Activated naive CD8-positive, alpha-beta T cell treated with anti-CD3 and anti-CD28 coated beads for 36 hours (primary cell): ENCODE measurements around the gene SMOC1. TPM values are rescaled to one million over a fixed set of nuclear protein-coding genes. Genes with fewer than 3 reads are reported as not detected.

Source experiments
- DNase-seq: peaks from one replicate; pipeline ENCODE4 v3.0.0; 2021
- H3K27ac Mint-ChIP-seq: one replicate; pipeline ENCODE4 v1.8.0; 2022; ENCODE audit warnings: mild to moderate bottlenecking, moderate library complexity, mixed read lengths
- H3K27me3 Mint-ChIP-seq: one replicate; pipeline ENCODE4 v1.8.0; 2022; ENCODE audit warnings: mild to moderate bottlenecking, mixed read lengths
- H3K36me3 Mint-ChIP-seq: one replicate; pipeline ENCODE4 v1.8.0; 2021; ENCODE audit warnings: mild to moderate bottlenecking, mixed read lengths
- H3K4me1 Mint-ChIP-seq: one replicate; pipeline ENCODE4 v1.8.0; 2021; ENCODE audit warnings: mixed read lengths
- H3K4me3 Mint-ChIP-seq: one replicate; pipeline ENCODE4 v1.8.0; 2022; ENCODE audit warnings: mild to moderate bottlenecking, moderate library complexity, mixed read lengths
- H3K9me3 Mint-ChIP-seq: one replicate; pipeline ENCODE4 v1.8.0; 2022; ENCODE audit warnings: mixed read lengths
- total RNA-seq, 2 experiments: library from RNA; stranded (reverse); gene quantifications; one replicate each; pipeline ENCODE4 v1.2.3, GENCODE V29; 2021

The SMOC1 gene
- total RNA-seq, 2 experiments from 2014 or later = not detected

GRCh38 chr14:69957986-69958385, 78.8 kb downstream of the SMOC1 start:
- no peaks in the 10 kb centered on the region for H3K9me3 Mint-ChIP-seq
- no peak overlapping the region for H3K4me3 Mint-ChIP-seq
- H3K27ac Mint-ChIP-seq = no peak overlapping the region
- H3K36me3 Mint-ChIP-seq = no peaks in the 10 kb centered on the region
- H3K4me1 Mint-ChIP-seq = no peaks in the 10 kb centered on the region
- peaks cover 26% of the 10 kb centered on the region for H3K27me3 Mint-ChIP-seq
- DNase-seq = no peak

- Mint-ChIP-seq H3K36me3 (no peaks in the 10 kb centered on the region), H3K27ac (no peak overlapping the region), H3K27me3 (peaks cover 23% of the 10 kb centered on the region), H3K4me1 (no peaks in the 10 kb centered on the region), H3K9me3 (no peaks in the 10 kb centered on the region), H3K4me3 (no peak overlapping the region)
- no peak for DNase-seq
Observed at GRCh38 chr14:69959136-69959535, 79.9 kb downstream of the SMOC1 start.

GRCh38 chr14:69960296-69960695, 81.1 kb downstream of the SMOC1 start:
- Mint-ChIP-seq H3K4me1 (no peaks in the 10 kb centered on the region), H3K9me3 (no peaks in the 10 kb centered on the region), H3K36me3 (no peaks in the 10 kb centered on the region), H3K4me3 (no peak overlapping the region), H3K27me3 (peaks cover 15% of the 10 kb centered on the region), H3K27ac (no peak overlapping the region)
- DNase-seq = no peak

GRCh38 chr14:69963966-69964365, 84.8 kb downstream of the SMOC1 start:
- H3K27me3 Mint-ChIP-seq = peaks cover 12% of the 10 kb centered on the region
- H3K36me3 Mint-ChIP-seq = no peaks in the 10 kb centered on the region
- no peak overlapping the region for H3K27ac Mint-ChIP-seq
- H3K4me3 Mint-ChIP-seq = no peak overlapping the region
- no peak for DNase-seq
- H3K9me3 Mint-ChIP-seq = no peaks in the 10 kb centered on the region
- H3K4me1 Mint-ChIP-seq = no peaks in the 10 kb centered on the region

GRCh38 chr14:69964841-69965240, 85.6 kb downstream of the SMOC1 start:
- H3K9me3 Mint-ChIP-seq = no peaks in the 10 kb centered on the region
- peaks cover 12% of the 10 kb centered on the region for H3K27me3 Mint-ChIP-seq
- no peaks in the 10 kb centered on the region for H3K36me3 Mint-ChIP-seq
- H3K4me3 Mint-ChIP-seq = no peak overlapping the region
- no peaks in the 10 kb centered on the region for H3K4me1 Mint-ChIP-seq
- no peak overlapping the region for H3K27ac Mint-ChIP-seq
- no peak for DNase-seq

- no peak for DNase-seq
- no peaks in the 10 kb centered on the region for H3K9me3 Mint-ChIP-seq
- no peak overlapping the region for H3K27ac Mint-ChIP-seq
- no peak overlapping the region for H3K4me3 Mint-ChIP-seq
- no peaks in the 10 kb centered on the region for H3K4me1 Mint-ChIP-seq
- H3K27me3 Mint-ChIP-seq = peaks cover 5% of the 10 kb centered on the region
- no peaks in the 10 kb centered on the region for H3K36me3 Mint-ChIP-seq
Observed at GRCh38 chr14:69968132-69968531, 88.9 kb downstream of the SMOC1 start.

- no peak overlapping the region for H3K27ac Mint-ChIP-seq
- DNase-seq = no peak
- no peaks in the 10 kb centered on the region for H3K4me1 Mint-ChIP-seq
- no peaks in the 10 kb centered on the region for H3K9me3 Mint-ChIP-seq
- H3K36me3 Mint-ChIP-seq = no peaks in the 10 kb centered on the region
- peaks cover 4% of the 10 kb centered on the region for H3K27me3 Mint-ChIP-seq
- no peak overlapping the region for H3K4me3 Mint-ChIP-seq
Observed at GRCh38 chr14:69968681-69969080, 89.5 kb downstream of the SMOC1 start.

GRCh38 chr14:69972755-69973154, 93.5 kb downstream of the SMOC1 start:
- Mint-ChIP-seq H3K4me1 (no peaks in the 10 kb centered on the region), H3K9me3 (no peaks in the 10 kb centered on the region), H3K36me3 (no peaks in the 10 kb centered on the region), H3K27ac (no peak overlapping the region), H3K27me3 (peaks cover 3% of the 10 kb centered on the region), H3K4me3 (no peak overlapping the region)
- no peak for DNase-seq

- H3K27me3 Mint-ChIP-seq = peaks cover 3% of the 10 kb centered on the region
- H3K27ac Mint-ChIP-seq = no peak overlapping the region
- DNase-seq = no peak
- no peaks in the 10 kb centered on the region for H3K9me3 Mint-ChIP-seq
- H3K36me3 Mint-ChIP-seq = no peaks in the 10 kb centered on the region
- no peak overlapping the region for H3K4me3 Mint-ChIP-seq
- no peaks in the 10 kb centered on the region for H3K4me1 Mint-ChIP-seq
Observed at GRCh38 chr14:69973846-69974245, 94.6 kb downstream of the SMOC1 start.

GRCh38 chr14:69979882-69980281, 100.7 kb downstream of the SMOC1 start:
- Mint-ChIP-seq H3K4me1 (no peaks in the 10 kb centered on the region), H3K9me3 (no peaks in the 10 kb centered on the region), H3K36me3 (no peaks in the 10 kb centered on the region), H3K4me3 (no peak overlapping the region), H3K27me3 (peaks cover 12% of the 10 kb centered on the region), H3K27ac (no peak overlapping the region)
- DNase-seq = no peak

GRCh38 chr14:69980457-69981425, 101.5 kb downstream of the SMOC1 start:
- no peaks in the 10 kb centered on the region for H3K9me3 Mint-ChIP-seq
- no peaks in the 10 kb centered on the region for H3K36me3 Mint-ChIP-seq
- no peak for DNase-seq
- H3K27ac Mint-ChIP-seq = no peak overlapping the region
- no peaks in the 10 kb centered on the region for H3K4me1 Mint-ChIP-seq
- no peak overlapping the region for H3K4me3 Mint-ChIP-seq
- H3K27me3 Mint-ChIP-seq = peaks cover 12% of the 10 kb centered on the region

- Mint-ChIP-seq H3K36me3 (no peaks in the 10 kb centered on the region), H3K27ac (no peak overlapping the region), H3K9me3 (no peaks in the 10 kb centered on the region), H3K4me1 (no peaks in the 10 kb centered on the region), H3K27me3 (peaks cover 12% of the 10 kb centered on the region), H3K4me3 (no peak overlapping the region)
- DNase-seq = no peak
Observed at GRCh38 chr14:69982220-69982839, 103.1 kb downstream of the SMOC1 start.

- Mint-ChIP-seq H3K27me3 (peaks cover 12% of the 10 kb centered on the region), H3K9me3 (no peaks in the 10 kb centered on the region), H3K4me3 (no peak overlapping the region), H3K27ac (no peak overlapping the region), H3K4me1 (no peaks in the 10 kb centered on the region), H3K36me3 (no peaks in the 10 kb centered on the region)
- no peak for DNase-seq
Observed at GRCh38 chr14:69982886-69983285, 103.7 kb downstream of the SMOC1 start.

- no peak overlapping the region for H3K4me3 Mint-ChIP-seq
- DNase-seq = no peak
- peaks cover 12% of the 10 kb centered on the region for H3K27me3 Mint-ChIP-seq
- H3K36me3 Mint-ChIP-seq = no peaks in the 10 kb centered on the region
- no peaks in the 10 kb centered on the region for H3K9me3 Mint-ChIP-seq
- no peaks in the 10 kb centered on the region for H3K4me1 Mint-ChIP-seq
- H3K27ac Mint-ChIP-seq = no peak overlapping the region
Observed at GRCh38 chr14:69983317-69983716, 104.1 kb downstream of the SMOC1 start.

- no peak overlapping the region for H3K27ac Mint-ChIP-seq
- H3K4me3 Mint-ChIP-seq = no peak overlapping the region
- H3K27me3 Mint-ChIP-seq = peaks cover 16% of the 10 kb centered on the region
- H3K9me3 Mint-ChIP-seq = no peaks in the 10 kb centered on the region
- H3K4me1 Mint-ChIP-seq = no peaks in the 10 kb centered on the region
- H3K36me3 Mint-ChIP-seq = no peaks in the 10 kb centered on the region
- no peak for DNase-seq
Observed at GRCh38 chr14:69985463-69985862, 106.2 kb downstream of the SMOC1 start.

GRCh38 chr14:69986336-69986735, 107.1 kb downstream of the SMOC1 start:
- no peak for DNase-seq
- Mint-ChIP-seq H3K4me1 (no peaks in the 10 kb centered on the region), H3K27me3 (peaks cover 16% of the 10 kb centered on the region), H3K27ac (no peak overlapping the region), H3K9me3 (no peaks in the 10 kb centered on the region), H3K36me3 (no peaks in the 10 kb centered on the region), H3K4me3 (no peak overlapping the region)
